CD4-positive, alpha-beta T cell treated with Interleukin-6 for 4 hours (primary cell): ENCODE measurements around the gene CEP43.

Experiments
- DNase-seq: peaks from one replicate; pipeline ENCODE4 v3.0.0-alpha.2; 2020; ENCODE audit warnings: mixed read lengths

CEP43 gene

GRCh38 chr6:166999145-166999883, at the start of gene CEP43:
TSS of gene CEP43 (plus strand) at chr6:166999397. CDS start at chr6:166999413, 16 bp downstream.
- DNase-seq, result peak; percentile 91

- DNase-seq, result peak; percentile 37
Measured at GRCh38 chr6:166949528-166950442, 49.4 kb upstream of the CEP43 start.

- DNase-seq, result peak; percentile 43
Measured at GRCh38 chr6:166950443-166950821, 48.8 kb upstream of the CEP43 start.

- DNase-seq, result peak; percentile 69
Measured at GRCh38 chr6:166950892-166951669, 48.1 kb upstream of the CEP43 start.

GRCh38 chr6:166951670-166952060, 47.5 kb upstream of the CEP43 start:
- no peak for DNase-seq

- no peak for DNase-seq
Measured at GRCh38 chr6:166952121-166952520, 47.1 kb upstream of the CEP43 start.

GRCh38 chr6:166952567-166953486, 46.4 kb upstream of the CEP43 start:
- DNase-seq, result peak; percentile 70

GRCh38 chr6:166954118-166954713, 45.0 kb upstream of the CEP43 start:
- peak; percentile 19 for DNase-seq

- DNase-seq, result peak; percentile 64
Measured at GRCh38 chr6:166955121-166955864, 43.9 kb upstream of the CEP43 start.

- DNase-seq, result no peak
Measured at GRCh38 chr6:166955865-166956443, 43.2 kb upstream of the CEP43 start.

GRCh38 chr6:166956444-166957086, 42.6 kb upstream of the CEP43 start, which contains the start of gene RNASET2:
TSS of gene RNASET2 (minus strand) at chr6:166956550. CDS start at chr6:166956182, 368 bp downstream.
- DNase-seq, result peak; percentile 99

- peak; percentile 71 for DNase-seq
Measured at GRCh38 chr6:166957087-166957804, 42.0 kb upstream of the CEP43 start.

GRCh38 chr6:166957805-166958076, 41.5 kb upstream of the CEP43 start:
- DNase-seq, result no peak

GRCh38 chr6:166958926-166959861, 40.0 kb upstream of the CEP43 start:
- peak; percentile 73 for DNase-seq

GRCh38 chr6:166959911-166960608, 39.1 kb upstream of the CEP43 start:
- DNase-seq, result no peak

- DNase-seq, result no peak
Measured at GRCh38 chr6:166960609-166960978, 38.6 kb upstream of the CEP43 start.

- DNase-seq, result no peak
Measured at GRCh38 chr6:166966268-166966667, 32.9 kb upstream of the CEP43 start.
